DOHH2 (cell line): ENCODE data around the gene CENPW.

Source experiments
- CTCF ChIP-seq: fragments of 200-600 bp; sonication (generic); IDR thresholded peaks from one replicate; pipeline ENCODE4 v1.5.1; 2014; ENCODE audit warnings: antibody characterized with exemption, mild to moderate bottlenecking, low read depth, low read length; ENCODE audit not compliant: poor library complexity, severe bottlenecking
- EZH2phosphoT487 ChIP-seq: fragments of 200-600 bp; sonication (generic); IDR thresholded peaks from 2 replicates; pipeline ENCODE4 v1.6.1; 2017; ENCODE audit warnings: borderline replicate concordance, mild to moderate bottlenecking, antibody characterized with exemption, low read length, moderate library complexity, mixed read lengths

- TF ChIP-seq CTCF (no peak), EZH2phosphoT487 (no peak)
Measured at GRCh38 chr6:126377594-126378153, 37.8 kb downstream of the CENPW start.
